ENCODE data around the gene MRPS2. TPM values are rescaled to one million over a fixed set of nuclear protein-coding genes. Genes with fewer than 3 reads are reported as not detected.
A peak's percentile ranks its signal among the peaks of the same experiment; 100 is the strongest.
"Not testable (repeated sequence)": the region's sequence is repeated elsewhere in the genome, so short reads cannot be mapped to it uniquely, and the experiment has no call there.

Gene MRPS2
- total RNA-seq (10 to 100 TPM; 26.2 to 28.2 TPM), polyA plus RNA-seq (10 to 100 TPM; 38.3 to 57.2 TPM)

- peaks cover 29% of the 10 kb centered on the region for H3K4me1 ChIP-seq (ENCODE audit: insufficient read depth, low read length)
- POLR2A ChIA-PET (ENCODE audit: partially characterized antibody): interaction anchor here (1.2 to 1.5 kb wide), 2 partner anchors 20 to 1044 kb away, joined by 4 read pairs; no protein-coding TSS in a partner anchor
- intact Hi-C loops (cut with micrococcal nuclease): no loop called here
- DNase-seq: peak; percentile 75 to 86 (median 81)
- H3K27me3 ChIP-seq (ENCODE audit: insufficient read depth, low read length): no peaks in the 10 kb centered on the region
- H3K4me3 Mint-ChIP-seq: peak within 1 kb of the TSS; percentile 83 to 94 (median 90)
- peaks cover 8 to 34% (median 22%) of the 10 kb centered on the region in 4 donors for H3K4me1 Mint-ChIP-seq
- peaks cover 1 to 3% of the 10 kb centered on the region in 2 donors for H3K27me3 Mint-ChIP-seq
- peak within 1 kb of the TSS; percentile 60 for H3K27ac ChIP-seq (ENCODE audit: low read depth, low read length)
- peaks cover 18 to 27% of the 10 kb centered on the region in 2 donors for H3K36me3 Mint-ChIP-seq
- H3K36me3 ChIP-seq (ENCODE audit: insufficient read depth, low read length): peaks cover 23% of the 10 kb centered on the region
- no peaks in the 10 kb centered on the region for H3K9me3 ChIP-seq (ENCODE audit: control insufficient read depth in 1 of 2, low read length in 2 of 2)
- CTCF ChIA-PET (ENCODE audit: partially characterized antibody): no interaction called here
- no peaks in the 10 kb centered on the region for H3K9me3 Mint-ChIP-seq
- H3K4me3 ChIP-seq (ENCODE audit: low read length in 2 of 2): peak within 1 kb of the TSS; percentile 62 to 81
- peak within 1 kb of the TSS; percentile 53 to 96 (median 81) for H3K27ac Mint-ChIP-seq
Measured at GRCh38 chr9:135500525-135501260, at the start of gene MRPS2. Gene MRPS2 (plus strand): TSS chr9:135500682. CDS start chr9:135500711, 29 bp downstream.

DNA sequence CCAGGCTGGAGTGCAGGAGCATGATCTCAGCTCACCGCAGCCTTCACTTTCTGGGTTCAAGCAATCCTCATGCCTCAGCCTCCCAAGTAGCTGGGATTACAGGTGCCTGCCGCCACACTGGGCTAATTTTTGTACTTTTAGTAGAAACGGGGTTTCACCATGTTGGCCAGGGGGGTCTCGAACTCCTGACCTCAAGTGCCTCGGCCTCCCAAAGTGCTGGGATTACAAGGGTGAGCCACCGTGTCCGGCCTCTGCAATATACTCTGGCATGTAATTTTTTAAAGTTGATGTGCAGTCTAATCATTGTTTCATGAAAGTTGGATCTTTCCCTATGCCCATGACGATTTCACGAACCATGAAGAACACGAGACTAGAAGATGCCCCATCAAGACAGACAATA is 49.5 kb upstream of the MRPS2 start:
- no peak overlapping the region for H3K4me3 ChIP-seq (ENCODE audit: low read length in 2 of 2)
- Mint-ChIP-seq H3K27me3 (peaks cover 4 to 10% of the 10 kb centered on the region in 2 donors), H3K4me3 (no peak overlapping the region), H3K9me3 (peaks cover 0 to 1% (median 0%) of the 10 kb centered on the region in 8 donors), H3K4me1 (no peaks in the 10 kb centered on the region), H3K27ac (no peak overlapping the region), H3K36me3 (no peaks in the 10 kb centered on the region)
- H3K27me3 ChIP-seq (ENCODE audit: insufficient read depth, low read length): no peaks in the 10 kb centered on the region
- H3K4me1 ChIP-seq (ENCODE audit: insufficient read depth, low read length): no peaks in the 10 kb centered on the region
- no peak overlapping the region for H3K27ac ChIP-seq (ENCODE audit: low read depth, low read length)
- no peaks in the 10 kb centered on the region for H3K36me3 ChIP-seq (ENCODE audit: insufficient read depth, low read length)
- intact Hi-C loops (cut with micrococcal nuclease): no loop called here
- H3K9me3 ChIP-seq (ENCODE audit: control insufficient read depth in 1 of 2, low read length in 2 of 2): no peaks in the 10 kb centered on the region
- ChIA-PET CTCF (ENCODE audit: partially characterized antibody) (no interaction called here), POLR2A (ENCODE audit: partially characterized antibody) (no interaction called here)
- DNase-seq: no peak

DNA sequence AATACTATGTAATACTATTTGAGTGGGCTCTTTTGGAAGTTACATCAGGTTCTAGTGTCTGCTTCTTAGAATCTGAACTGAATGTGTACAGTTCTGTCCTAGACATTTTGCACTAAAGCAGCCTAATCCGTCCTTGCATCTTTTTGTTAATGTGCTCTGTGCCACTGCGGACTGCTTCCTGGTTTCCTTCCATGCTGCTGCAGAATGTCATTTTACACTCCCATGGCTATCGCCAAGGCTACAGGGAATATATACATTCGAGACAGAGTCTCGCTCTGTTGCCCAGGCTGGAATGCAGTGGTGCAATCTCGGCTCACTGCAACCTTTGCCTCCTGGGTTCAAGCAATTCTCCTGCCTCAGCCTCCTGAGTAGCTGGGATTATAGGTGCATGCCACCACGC is 48.6 kb upstream of the MRPS2 start:
- H3K27ac ChIP-seq (ENCODE audit: low read depth, low read length); intact Hi-C loops (cut with micrococcal nuclease); CTCF ChIA-PET (ENCODE audit: partially characterized antibody): not testable (repeated sequence)

DNA sequence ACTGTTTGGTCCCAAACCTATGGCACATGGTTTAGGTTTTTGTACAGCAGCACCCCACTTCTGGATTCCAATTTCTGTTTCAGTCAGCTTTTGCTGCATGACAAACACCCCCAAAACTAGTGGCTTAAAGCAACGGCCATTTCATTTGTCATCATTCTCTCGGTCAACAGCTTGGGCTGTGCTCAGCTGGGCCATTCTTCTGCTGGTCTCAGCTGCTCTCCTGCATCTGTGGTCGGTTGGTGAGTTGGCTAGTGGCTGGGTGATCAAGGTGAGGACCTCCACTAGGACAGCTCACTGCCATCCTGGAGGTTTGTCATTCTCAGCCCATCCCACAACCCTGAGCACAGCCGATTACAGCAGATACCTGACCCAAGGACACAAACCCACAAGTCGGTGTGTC is 45.7 kb upstream of the MRPS2 start:
- Mint-ChIP-seq H3K36me3 (no peaks in the 10 kb centered on the region), H3K9me3 (peaks cover 0 to 2% (median 0%) of the 10 kb centered on the region in 8 donors), H3K4me1 (no peaks in the 10 kb centered on the region), H3K27ac (no peak overlapping the region), H3K4me3 (no peak overlapping the region), H3K27me3 (peaks cover 8 to 18% of the 10 kb centered on the region in 2 donors)
- Histone ChIP-seq H3K27me3 (ENCODE audit: insufficient read depth, low read length) (no peaks in the 10 kb centered on the region), H3K27ac (ENCODE audit: low read depth, low read length) (no peak overlapping the region), H3K4me1 (ENCODE audit: insufficient read depth, low read length) (no peaks in the 10 kb centered on the region), H3K9me3 (ENCODE audit: control insufficient read depth in 1 of 2, low read length in 2 of 2) (no peaks in the 10 kb centered on the region), H3K4me3 (ENCODE audit: low read length in 2 of 2) (no peak overlapping the region), H3K36me3 (ENCODE audit: insufficient read depth, low read length) (no peaks in the 10 kb centered on the region)
- no peak for DNase-seq
- intact Hi-C loops (cut with micrococcal nuclease): no loop called here
- ChIA-PET POLR2A (ENCODE audit: partially characterized antibody) (no interaction called here), CTCF (ENCODE audit: partially characterized antibody) (no interaction called here)

More for the DNA sequence above, 48.6 kb upstream of the MRPS2 start:
- H3K4me1 ChIP-seq (ENCODE audit: insufficient read depth, low read length); H3K4me1 Mint-ChIP-seq; H3K9me3 Mint-ChIP-seq; H3K36me3 ChIP-seq (ENCODE audit: insufficient read depth, low read length); H3K4me3 Mint-ChIP-seq; H3K27ac Mint-ChIP-seq; DNase-seq; H3K27me3 ChIP-seq (ENCODE audit: insufficient read depth, low read length); H3K4me3 ChIP-seq (ENCODE audit: low read length in 2 of 2); H3K36me3 Mint-ChIP-seq; POLR2A ChIA-PET (ENCODE audit: partially characterized antibody); H3K9me3 ChIP-seq (ENCODE audit: control insufficient read depth in 1 of 2, low read length in 2 of 2): not testable (repeated sequence)
- H3K27me3 Mint-ChIP-seq: peaks cover 4 to 11% of the 10 kb centered on the region in 2 donors

GRCh38 chr9:135455401-135456030 is 45.0 kb upstream of the MRPS2 start:
- Mint-ChIP-seq H3K9me3 (peaks cover 0 to 2% (median 0%) of the 10 kb centered on the region in 8 donors), H3K27ac (peak overlapping the region in 1 of 7 donors; percentile 16), H3K36me3 (no peaks in the 10 kb centered on the region), H3K4me1 (no peaks in the 10 kb centered on the region), H3K27me3 (peaks cover 8 to 23% of the 10 kb centered on the region in 2 donors), H3K4me3 (no peak overlapping the region)
- Histone ChIP-seq H3K4me3 (ENCODE audit: low read length in 2 of 2) (no peak overlapping the region), H3K36me3 (ENCODE audit: insufficient read depth, low read length) (no peaks in the 10 kb centered on the region), H3K27me3 (ENCODE audit: insufficient read depth, low read length) (no peaks in the 10 kb centered on the region), H3K4me1 (ENCODE audit: insufficient read depth, low read length) (no peaks in the 10 kb centered on the region), H3K9me3 (ENCODE audit: control insufficient read depth in 1 of 2, low read length in 2 of 2) (no peaks in the 10 kb centered on the region), H3K27ac (ENCODE audit: low read depth, low read length) (no peak overlapping the region)
- ChIA-PET CTCF (ENCODE audit: partially characterized antibody) (no interaction called here), POLR2A (ENCODE audit: partially characterized antibody) (no interaction called here)
- DNase-seq: no peak
- intact Hi-C loops (cut with micrococcal nuclease): no loop called here

DNA sequence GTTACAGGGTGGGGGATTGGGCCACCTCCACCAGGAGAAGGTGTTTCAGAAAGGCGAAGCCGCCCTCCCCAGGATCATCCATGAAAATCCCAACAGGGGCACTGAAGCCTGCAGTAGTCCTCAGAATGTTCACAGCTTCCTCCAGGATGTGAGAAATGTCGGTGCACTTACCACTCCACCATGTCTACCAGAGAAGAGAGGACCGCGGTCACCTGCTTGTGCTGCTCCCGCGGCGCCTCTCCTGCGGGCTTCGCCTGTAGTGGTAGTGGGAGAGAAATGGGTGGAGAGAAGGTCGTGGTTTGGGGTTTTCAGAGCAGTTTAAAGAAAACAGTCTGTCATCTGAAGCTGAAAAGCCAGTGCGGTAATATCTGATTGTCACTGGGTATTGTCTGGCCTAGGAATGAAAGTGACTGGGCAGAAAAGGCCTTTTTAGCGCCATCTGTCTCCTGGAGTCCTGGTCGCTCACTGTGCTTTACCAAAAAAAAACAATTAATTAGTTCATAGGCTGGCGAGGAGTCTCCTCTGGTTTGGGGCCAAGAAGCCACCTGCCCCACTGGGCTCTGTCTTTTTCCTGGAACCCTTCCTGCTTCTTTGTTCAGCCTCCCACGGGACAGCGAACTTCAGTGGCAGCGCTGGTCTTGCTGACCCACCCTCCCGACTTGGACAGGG is 43.9 kb upstream of the MRPS2 start:
- H3K27ac Mint-ChIP-seq: no peak overlapping the region
- Histone ChIP-seq H3K9me3 (ENCODE audit: control insufficient read depth in 1 of 2, low read length in 2 of 2) (no peaks in the 10 kb centered on the region), H3K4me3 (ENCODE audit: low read length in 2 of 2) (no peak overlapping the region), H3K4me1 (ENCODE audit: insufficient read depth, low read length) (no peaks in the 10 kb centered on the region), H3K27me3 (ENCODE audit: insufficient read depth, low read length) (no peaks in the 10 kb centered on the region), H3K27ac (ENCODE audit: low read depth, low read length) (no peak overlapping the region), H3K36me3 (ENCODE audit: insufficient read depth, low read length) (no peaks in the 10 kb centered on the region)
- ChIA-PET POLR2A (ENCODE audit: partially characterized antibody) (no interaction called here), CTCF (ENCODE audit: partially characterized antibody) (no interaction called here)
- no peak overlapping the region for H3K4me3 Mint-ChIP-seq
- no peak for DNase-seq
- no peaks in the 10 kb centered on the region for H3K36me3 Mint-ChIP-seq
- no peaks in the 10 kb centered on the region for H3K4me1 Mint-ChIP-seq
- peaks cover 0 to 2% (median 0%) of the 10 kb centered on the region in 8 donors for H3K9me3 Mint-ChIP-seq
- H3K27me3 Mint-ChIP-seq: peaks cover 13 to 25% of the 10 kb centered on the region in 2 donors
- intact Hi-C loops (cut with micrococcal nuclease): no loop called here

GRCh38 chr9:135458478-135458877 is 42.0 kb upstream of the MRPS2 start:
- H3K27ac Mint-ChIP-seq; H3K36me3 ChIP-seq (ENCODE audit: insufficient read depth, low read length); intact Hi-C loops (cut with micrococcal nuclease); H3K9me3 Mint-ChIP-seq; H3K4me3 ChIP-seq (ENCODE audit: low read length in 2 of 2); H3K36me3 Mint-ChIP-seq; H3K4me1 Mint-ChIP-seq; POLR2A ChIA-PET (ENCODE audit: partially characterized antibody); H3K27me3 ChIP-seq (ENCODE audit: insufficient read depth, low read length); H3K9me3 ChIP-seq (ENCODE audit: control insufficient read depth in 1 of 2, low read length in 2 of 2); CTCF ChIA-PET (ENCODE audit: partially characterized antibody); H3K27ac ChIP-seq (ENCODE audit: low read depth, low read length); H3K4me1 ChIP-seq (ENCODE audit: insufficient read depth, low read length); DNase-seq; H3K4me3 Mint-ChIP-seq: not testable (repeated sequence)
- H3K27me3 Mint-ChIP-seq: peaks cover 16 to 31% of the 10 kb centered on the region in 2 donors

All from CD4-positive, alpha-beta memory T cell (primary cell).